Natural killer cell (primary cell): ENCODE measurements around the gene SDCBP2. TPM values are rescaled to one million over a fixed set of nuclear protein-coding genes. Genes with fewer than 3 reads are reported as not detected.

ENCODE experiments used
- ATAC-seq, 3 donors: fragments of 150-1000 bp in 2 of 3; fragments of 200-7000 bp in 1 of 3; cut with Tn5 transposase; 1 replicate in 1 of 3; 2 replicates in 2 of 3; pipeline ENCODE4 v1.10.0; 2021; ENCODE audit warnings: mild to moderate bottlenecking in 2 of 3, moderate library complexity in 2 of 3
- DNase-seq, 2 donors: peaks; one replicate each; pipeline versions ENCODE4 v3.0.0 to v3.0.0-alpha.2; 2013 to 2021; ENCODE audit warnings: mixed read lengths in 1 of 2
- H3K27ac ChIP-seq: one replicate; pipeline ENCODE4 v1.5.1; 2013; ENCODE audit warnings: mild to moderate bottlenecking, low read length
- H3K27me3 ChIP-seq: one replicate; pipeline ENCODE4 v1.6.1; 2013; ENCODE audit warnings: low read length; ENCODE audit not compliant: control insufficient read depth, insufficient read depth
- H3K36me3 ChIP-seq: one replicate; pipeline ENCODE4 v1.6.1; 2013; ENCODE audit warnings: low read length; ENCODE audit not compliant: control insufficient read depth, insufficient read depth
- H3K4me1 ChIP-seq: one replicate; pipeline ENCODE4 v1.6.1; 2013; ENCODE audit warnings: low read length; ENCODE audit not compliant: control insufficient read depth, insufficient read depth
- H3K4me3 ChIP-seq: one replicate; pipeline ENCODE4 v1.5.1; 2013; ENCODE audit warnings: low read length
- H3K9me3 ChIP-seq: one replicate; pipeline ENCODE4 v1.6.1; 2013; ENCODE audit warnings: low read length; ENCODE audit not compliant: control insufficient read depth, insufficient read depth
- H3K27ac Mint-ChIP-seq, 2 donors: one replicate each; pipeline ENCODE4 v1.8.0; 2022; ENCODE audit warnings: mild to moderate bottlenecking in 2 of 2, mixed read lengths in 2 of 2, moderate library complexity in 1 of 2
- H3K27me3 Mint-ChIP-seq, 2 donors: one replicate each; pipeline ENCODE4 v1.8.0; 2022; ENCODE audit warnings: low read depth in 2 of 2, mixed read lengths in 2 of 2
- H3K36me3 Mint-ChIP-seq: one replicate; pipeline ENCODE4 v1.8.0; 2022; ENCODE audit warnings: mixed read lengths
- H3K4me1 Mint-ChIP-seq, 2 donors: one replicate each; pipeline ENCODE4 v1.8.0; 2022; ENCODE audit warnings: mixed read lengths in 2 of 2
- H3K4me3 Mint-ChIP-seq: one replicate; pipeline ENCODE4 v1.8.0; 2022; ENCODE audit warnings: mild to moderate bottlenecking, moderate library complexity, mixed read lengths
- H3K9me3 Mint-ChIP-seq, 2 donors: one replicate each; pipeline ENCODE4 v1.8.0; 2022; ENCODE audit warnings: mixed read lengths in 2 of 2
- CTCF ChIP-seq: fragments of 200-600 bp; IDR thresholded peaks from one replicate; pipeline ENCODE4 v1.8.0; 2022; ENCODE audit warnings: antibody characterized with exemption
- WGBS: methylation state at CpG from one replicate; pipeline ENCODE4 v1.1.7; 2013; ENCODE audit warnings: missing lambda C conversion rate; ENCODE audit not compliant: insufficient coverage; 5-methylcytosine and 5-hydroxymethylcytosine counted together
- intact Hi-C: fragments of 100-400 bp; cut with micrococcal nuclease; formaldehyde crosslinking; loops from one replicate; pipeline ENCODE4 v1.14.2; 2022
- total RNA-seq, 4 donors: library from RNA; stranded (reverse); fragments of 120-200 nt in 1 of 4; gene quantifications; one replicate each; pipeline versions ENCODE4 v1.2.3 to v1.2.4, GENCODE V29; 2013 to 2022

Gene SDCBP2
- total RNA-seq, 3 donors from 2014 or later (not counting 1 experiment from before 2014, with no cell fraction given), result 2.0 to 2.7 (median 2.6) TPM

GRCh38 chr20:1269850-1270249 is 59.1 kb downstream of the SDCBP2 start:
- Histone ChIP-seq H3K36me3 (no peaks in the 10 kb centered on the region), H3K4me1 (peaks cover 13% of the 10 kb centered on the region), H3K9me3 (no peaks in the 10 kb centered on the region), H3K27me3 (no peaks in the 10 kb centered on the region), H3K4me3 (no peak overlapping the region), H3K27ac (no peak overlapping the region)
- peaks cover 0 to 5% of the 10 kb centered on the region in 2 donors for H3K27me3 Mint-ChIP-seq
- peaks cover 21 to 30% of the 10 kb centered on the region in 2 donors for H3K4me1 Mint-ChIP-seq
- DNase-seq (no peak), ATAC-seq (no peak)
- no peak overlapping the region for H3K4me3 Mint-ChIP-seq
- H3K27ac Mint-ChIP-seq, result no peak overlapping the region
- intact Hi-C loops, result no loop called here
- 100% methylated on average over 3 of the region's 3 CpGs for WGBS
- TF ChIP-seq CTCF, result no peak
- no peaks in the 10 kb centered on the region for H3K9me3 Mint-ChIP-seq
- H3K36me3 Mint-ChIP-seq, result no peaks in the 10 kb centered on the region

GRCh38 chr20:1269235-1269634 is 59.7 kb downstream of the SDCBP2 start:
- Histone ChIP-seq H3K4me3 (no peak overlapping the region), H3K36me3 (no peaks in the 10 kb centered on the region), H3K4me1 (peaks cover 13% of the 10 kb centered on the region), H3K9me3 (no peaks in the 10 kb centered on the region), H3K27ac (no peak overlapping the region), H3K27me3 (no peaks in the 10 kb centered on the region)
- Mint-ChIP-seq H3K4me1 (peaks cover 22 to 32% of the 10 kb centered on the region in 2 donors), H3K9me3 (no peaks in the 10 kb centered on the region), H3K4me3 (no peak overlapping the region), H3K36me3 (no peaks in the 10 kb centered on the region), H3K27ac (no peak overlapping the region), H3K27me3 (peaks cover 0 to 5% of the 10 kb centered on the region in 2 donors)
- intact Hi-C loops, result no loop called here
- ATAC-seq (no peak), DNase-seq (no peak)
- no peak for TF ChIP-seq CTCF
- WGBS, result 98% methylated on average over 6 of the region's 8 CpGs

- WGBS, result 94% methylated on average over 3 of the region's 3 CpGs
- Histone ChIP-seq H3K36me3 (no peaks in the 10 kb centered on the region), H3K9me3 (no peaks in the 10 kb centered on the region), H3K27me3 (peaks cover 2% of the 10 kb centered on the region), H3K4me1 (peaks cover 13% of the 10 kb centered on the region), H3K27ac (no peak overlapping the region), H3K4me3 (no peak overlapping the region)
- Mint-ChIP-seq H3K9me3 (no peaks in the 10 kb centered on the region), H3K4me3 (peak overlapping the region; percentile 53), H3K27ac (peak overlapping the region in 1 of 2 donors; percentile 50), H3K36me3 (no peaks in the 10 kb centered on the region), H3K4me1 (peaks cover 22 to 32% of the 10 kb centered on the region in 2 donors), H3K27me3 (peaks cover 0 to 5% of the 10 kb centered on the region in 2 donors)
- ATAC-seq (no peak), DNase-seq (no peak)
- intact Hi-C loops, result no loop called here
- no peak for TF ChIP-seq CTCF
These were observed 61.0 kb downstream of the SDCBP2 start for GRCh38 chr20:1267809-1268374.

GRCh38 chr20:1267161-1267560 is 61.8 kb downstream of the SDCBP2 start:
- DNase-seq (no peak), ATAC-seq (no peak)
- no peak for TF ChIP-seq CTCF
- Histone ChIP-seq H3K36me3 (no peaks in the 10 kb centered on the region), H3K27ac (no peak overlapping the region), H3K4me3 (no peak overlapping the region), H3K9me3 (no peaks in the 10 kb centered on the region), H3K4me1 (peaks cover 13% of the 10 kb centered on the region), H3K27me3 (peaks cover 3% of the 10 kb centered on the region)
- intact Hi-C loops, result no loop called here
- H3K27me3 Mint-ChIP-seq, result peaks cover 0 to 5% of the 10 kb centered on the region in 2 donors
- H3K4me3 Mint-ChIP-seq, result peak overlapping the region; percentile 17
- WGBS, result 93% methylated on average over 8 of the region's 8 CpGs
- H3K27ac Mint-ChIP-seq, result peak overlapping the region in 1 of 2 donors; percentile 20
- no peaks in the 10 kb centered on the region for H3K36me3 Mint-ChIP-seq
- H3K9me3 Mint-ChIP-seq, result no peaks in the 10 kb centered on the region
- peaks cover 22 to 32% of the 10 kb centered on the region in 2 donors for H3K4me1 Mint-ChIP-seq
